ENCODE data around the gene SPATA9.

- no peak for TF ChIP-seq POLR2A (IDR thresholded peaks at IDR 0.05)
- no peak for TF ChIP-seq CTCF (IDR thresholded peaks at IDR 0.05)
Observed at GRCh38 chr5:95670568-95670967, 12.2 kb downstream of the SPATA9 start.
